ENCODE data around the gene ZCCHC7.

Gene ZCCHC7

GRCh38 chr9:37407468-37407867 is 287.1 kb downstream of the ZCCHC7 start:
- no peak for DNase-seq (ENCODE audit: extremely low read depth, low read depth)
- H3K4me3 ChIP-seq (replicated peaks; ENCODE audit: low read depth, low read length), result no peak overlapping the region
- TF ChIP-seq CTCF (IDR thresholded peaks at IDR 0.05; ENCODE audit: low read depth, low read length, missing control alignments), result peak; percentile 30
